Stimulated activated naive CD8-positive, alpha-beta T cell treated with anti-CD3 and anti-CD28 coated beads, Interleukin-15, amount 100 ng/mL, for 72 hours (primary cell): ENCODE results near the gene ABI3BP.
"Not testable (repeated sequence)": the region's sequence is repeated elsewhere in the genome, so short reads cannot be mapped to it uniquely, and the experiment has no call there.

Experiments
- ATAC-seq: fragments of 150-1000 bp; cut with Tn5 transposase; 2 replicates; pipeline ENCODE4 v1.10.0; 2021; ENCODE audit warnings: mild to moderate bottlenecking, moderate library complexity
- DNase-seq, 2 donors: peaks; one replicate each; pipeline ENCODE4 v3.0.0; 2021 to 2022
- H3K27ac Mint-ChIP-seq, 2 donors: one replicate each; pipeline ENCODE4 v1.8.0; 2022; ENCODE audit warnings: mild to moderate bottlenecking in 2 of 2, mixed read lengths in 2 of 2, moderate library complexity in 2 of 2
- H3K27me3 Mint-ChIP-seq: one replicate; pipeline ENCODE4 v1.8.0; 2022; ENCODE audit warnings: mixed read lengths
- H3K4me1 Mint-ChIP-seq: one replicate; pipeline ENCODE4 v1.8.0; 2022; ENCODE audit warnings: mild to moderate bottlenecking, mixed read lengths
- H3K4me3 Mint-ChIP-seq, 2 donors: one replicate each; pipeline ENCODE4 v1.8.0; 2022; ENCODE audit warnings: mild to moderate bottlenecking in 2 of 2, mixed read lengths in 2 of 2, moderate library complexity in 1 of 2
- H3K9me3 Mint-ChIP-seq, 2 donors: one replicate each; pipeline ENCODE4 v1.8.0; 2022; ENCODE audit warnings: mixed read lengths in 2 of 2

The ABI3BP gene

DNA sequence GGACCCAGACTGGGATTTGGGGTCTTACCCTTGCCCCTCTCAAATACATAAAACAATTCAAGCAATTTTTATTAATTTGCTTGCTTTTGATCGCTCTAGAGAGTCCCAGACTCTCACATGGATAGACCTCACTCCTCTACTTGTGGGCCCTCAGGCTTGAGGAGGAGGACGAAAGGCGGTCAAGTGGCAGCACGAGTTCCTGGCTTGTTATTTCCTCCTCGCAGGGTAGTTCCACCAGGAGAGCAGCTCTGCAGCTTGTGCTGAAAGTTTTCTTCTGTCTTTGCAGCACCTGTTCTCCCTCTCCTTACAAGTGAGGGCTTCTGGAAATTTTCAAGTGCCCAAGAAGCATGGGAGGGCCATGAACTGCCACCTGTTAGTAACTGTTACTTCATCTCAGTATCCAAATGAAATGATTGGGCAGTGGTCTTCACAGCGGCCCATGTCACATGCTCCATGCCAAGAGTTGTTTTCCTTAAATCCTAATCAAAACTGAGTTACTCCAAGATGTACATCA, 22.7 kb downstream of the ABI3BP start:
- H3K4me1 Mint-ChIP-seq: no peaks in the 10 kb centered on the region
- peaks cover 8% of the 10 kb centered on the region for H3K27me3 Mint-ChIP-seq
- DNase-seq: no peak
- no peak for ATAC-seq
- no peak overlapping the region for H3K4me3 Mint-ChIP-seq
- no peak overlapping the region for H3K27ac Mint-ChIP-seq
- no peaks in the 10 kb centered on the region for H3K9me3 Mint-ChIP-seq

DNA sequence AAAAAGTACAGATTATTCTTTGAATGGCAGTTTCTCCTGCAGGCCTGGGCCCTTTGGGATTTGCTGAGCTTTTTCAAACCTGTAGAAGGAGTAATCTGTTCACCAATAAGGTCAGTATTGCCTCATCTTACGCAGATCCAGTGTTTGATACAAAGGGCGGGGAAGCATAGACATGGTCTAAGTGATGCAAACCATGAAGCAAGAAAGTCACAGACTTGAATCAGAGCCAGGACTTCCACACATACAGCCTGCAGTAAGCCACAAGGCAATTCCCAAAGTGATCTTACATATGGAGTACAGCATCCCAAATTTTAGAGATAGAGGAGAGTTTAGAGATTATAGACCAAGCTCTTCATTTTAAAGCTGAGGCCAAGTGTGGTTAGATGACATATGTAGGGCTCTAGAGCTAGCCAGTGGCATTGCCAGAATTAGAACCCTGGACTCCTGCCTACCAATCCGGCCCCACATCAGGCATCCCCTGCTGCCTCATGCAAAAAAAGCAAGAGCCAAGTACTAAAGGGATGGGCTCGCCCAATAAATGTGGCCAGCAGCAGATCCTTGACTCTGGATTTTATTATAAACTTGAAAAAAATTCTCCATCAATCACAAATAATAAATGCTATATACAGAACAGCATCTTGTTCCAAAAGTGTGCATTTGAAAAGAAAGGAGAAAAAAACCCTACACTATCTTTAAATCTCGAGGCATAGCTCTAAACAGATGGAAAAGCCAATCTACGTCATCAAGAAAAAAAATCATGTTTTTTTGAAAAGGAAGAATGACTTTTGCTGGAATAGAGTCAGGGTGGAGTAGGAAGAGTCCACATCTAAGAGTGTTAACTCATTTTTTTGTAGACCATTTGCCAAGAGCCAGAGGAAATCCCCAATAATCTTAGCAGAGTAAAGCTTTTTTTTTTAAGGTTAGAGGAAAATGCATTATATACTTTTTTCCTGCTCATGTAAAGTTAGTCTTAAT, 24.0 kb downstream of the ABI3BP start:
- DNase-seq: no peak
- no peak overlapping the region for H3K4me3 Mint-ChIP-seq
- no peaks in the 10 kb centered on the region for H3K9me3 Mint-ChIP-seq
- no peak for ATAC-seq
- no peaks in the 10 kb centered on the region for H3K4me1 Mint-ChIP-seq
- peak overlapping the region in 1 of 2 donors; percentile 44 for H3K27ac Mint-ChIP-seq
- H3K27me3 Mint-ChIP-seq: peaks cover 8% of the 10 kb centered on the region

DNA sequence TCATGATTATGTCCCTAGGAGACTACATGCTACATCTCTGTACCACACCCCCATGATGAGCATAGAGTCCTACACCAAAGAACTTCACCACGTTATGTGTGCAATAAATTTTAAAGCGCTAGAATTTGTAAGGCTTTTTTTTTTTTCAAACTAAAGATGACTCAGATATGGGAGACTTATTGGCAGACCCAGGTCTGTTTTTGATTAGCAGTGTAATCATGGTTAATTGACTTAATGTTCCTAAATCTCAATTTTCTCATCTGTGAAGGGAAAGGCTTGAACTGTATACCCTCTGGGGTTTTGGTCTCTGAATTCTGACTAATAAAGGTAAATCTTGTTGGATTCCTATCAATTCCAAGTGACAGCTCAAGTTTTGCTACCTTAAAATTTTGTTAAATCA, 26.4 kb downstream of the ABI3BP start:
- Mint-ChIP-seq H3K27me3 (peaks cover 8% of the 10 kb centered on the region), H3K4me3 (no peak overlapping the region), H3K27ac (no peak overlapping the region), H3K4me1 (no peaks in the 10 kb centered on the region), H3K9me3 (no peaks in the 10 kb centered on the region)
- ATAC-seq (no peak), DNase-seq (no peak)

DNA sequence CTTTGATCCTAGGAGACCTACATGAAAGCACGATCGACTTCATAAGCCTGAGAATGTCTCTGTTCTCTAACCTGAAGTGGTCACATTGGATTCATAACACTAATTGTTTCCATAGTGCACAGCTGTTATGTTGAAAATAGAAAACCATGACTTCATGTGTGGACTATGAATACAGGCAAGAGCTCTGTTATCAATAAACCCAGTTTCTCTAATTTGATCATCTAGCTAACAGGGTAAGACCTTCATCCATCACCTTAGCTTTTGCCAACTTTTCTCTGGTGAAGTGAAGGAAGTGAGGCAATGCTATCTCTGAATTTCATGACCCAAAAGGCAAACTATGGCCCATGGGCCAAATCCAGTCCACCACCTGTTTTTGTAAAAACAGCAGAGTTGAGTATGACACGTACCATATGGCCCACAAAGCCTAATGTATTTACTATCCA, 27.2 kb downstream of the ABI3BP start:
- no peak for ATAC-seq
- Mint-ChIP-seq H3K4me1 (no peaks in the 10 kb centered on the region), H3K27me3 (peaks cover 2% of the 10 kb centered on the region), H3K27ac (no peak overlapping the region), H3K9me3 (no peaks in the 10 kb centered on the region), H3K4me3 (no peak overlapping the region)
- DNase-seq: no peak

GRCh38 chr3:100963041-100963440, 30.2 kb downstream of the ABI3BP start:
- H3K4me3 Mint-ChIP-seq: no peak overlapping the region
- no peak overlapping the region for H3K27ac Mint-ChIP-seq
- ATAC-seq: no peak

DNA sequence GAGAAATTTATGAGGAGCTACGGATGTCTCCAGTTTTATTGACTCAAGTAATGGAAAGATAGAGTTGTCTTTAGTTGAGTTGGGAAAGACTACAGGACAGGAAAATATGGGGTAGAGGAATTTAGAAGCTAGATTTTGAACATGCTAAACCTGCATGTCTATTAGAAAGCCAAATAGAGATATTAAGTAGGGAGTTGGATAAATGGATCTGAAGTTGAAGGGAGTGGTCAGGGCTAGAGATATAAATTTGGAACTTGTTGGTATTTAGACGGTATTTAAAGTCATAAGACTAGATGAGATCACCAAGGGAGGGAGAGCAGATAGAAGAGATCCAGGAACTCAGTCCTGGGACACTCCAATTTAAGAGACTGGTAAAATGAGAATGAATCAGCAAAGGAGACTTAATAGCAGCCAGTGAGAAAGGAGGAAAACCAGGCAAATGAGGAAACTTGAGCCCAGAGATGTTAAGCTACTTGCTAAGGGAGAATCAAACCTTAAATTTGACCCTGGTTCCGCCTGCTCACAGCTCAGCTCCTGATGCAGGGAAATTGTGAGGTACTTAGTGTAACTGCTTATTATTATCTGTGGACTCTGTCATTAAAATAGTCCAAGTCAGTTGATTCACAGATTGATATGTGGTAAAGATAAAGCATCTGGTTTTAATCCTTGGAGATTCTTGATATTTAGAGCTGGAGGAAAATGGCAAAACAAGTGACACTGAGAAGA, 35.8 kb downstream of the ABI3BP start:
- no peaks in the 10 kb centered on the region for H3K27me3 Mint-ChIP-seq
- H3K9me3 Mint-ChIP-seq: peaks cover 6 to 9% of the 10 kb centered on the region in 2 donors
- no peak overlapping the region for H3K4me3 Mint-ChIP-seq
- no peak overlapping the region for H3K27ac Mint-ChIP-seq
- DNase-seq (no peak), ATAC-seq (no peak)
- no peaks in the 10 kb centered on the region for H3K4me1 Mint-ChIP-seq

More at GRCh38 chr3:100963041-100963440, 30.2 kb downstream of the ABI3BP start:
- Mint-ChIP-seq H3K27me3 (no peaks in the 10 kb centered on the region), H3K4me1 (no peaks in the 10 kb centered on the region), H3K9me3 (peaks cover 6 to 9% of the 10 kb centered on the region in 2 donors)
- no peak for DNase-seq

DNA sequence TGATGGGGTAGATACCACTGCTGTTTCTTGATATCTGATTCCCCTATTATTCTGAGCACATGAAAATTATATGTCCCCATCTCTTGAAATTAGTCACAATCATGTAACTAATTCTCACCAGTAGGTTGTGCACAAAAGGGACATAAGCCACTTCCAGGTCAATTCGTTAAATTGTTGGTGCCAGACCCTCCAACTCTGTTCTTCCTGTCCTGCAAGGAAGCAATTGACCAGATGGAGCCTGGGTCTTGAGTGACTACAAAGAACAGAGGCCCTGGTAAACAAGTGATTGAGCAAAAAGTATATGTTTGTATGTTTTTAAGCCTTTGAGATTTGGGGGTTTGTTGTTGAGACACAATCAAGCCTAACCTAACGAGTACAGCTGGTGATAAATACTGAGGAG, 36.9 kb downstream of the ABI3BP start:
- Mint-ChIP-seq H3K9me3 (peaks cover 6 to 9% of the 10 kb centered on the region in 2 donors), H3K27me3 (peaks cover 9% of the 10 kb centered on the region), H3K27ac (no peak overlapping the region), H3K4me3 (no peak overlapping the region), H3K4me1 (no peaks in the 10 kb centered on the region)
- ATAC-seq: no peak
- no peak for DNase-seq

DNA sequence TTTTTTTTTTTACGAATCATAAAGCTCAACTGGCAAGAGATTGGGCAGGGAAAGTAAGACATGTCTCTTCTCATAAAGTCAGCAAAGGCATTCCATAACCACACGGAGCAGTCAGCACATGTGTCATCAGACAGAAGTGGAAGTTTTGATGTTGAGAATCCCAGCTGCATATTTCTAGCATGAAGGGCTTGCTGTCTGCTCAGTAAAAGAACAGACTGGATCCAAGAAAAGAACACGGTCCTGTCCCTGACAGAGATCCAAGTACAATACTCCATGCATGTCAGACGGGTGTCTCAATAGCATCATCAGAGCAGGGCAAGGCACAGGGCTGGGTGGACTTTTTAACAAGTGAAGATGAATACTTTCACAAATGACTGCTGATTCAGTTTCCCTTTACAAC, 38.2 kb downstream of the ABI3BP start:
- ATAC-seq (no peak), DNase-seq (no peak)
- peaks cover 14% of the 10 kb centered on the region for H3K27me3 Mint-ChIP-seq
- H3K4me1 Mint-ChIP-seq: no peaks in the 10 kb centered on the region
- H3K9me3 Mint-ChIP-seq: peaks cover 2 to 3% of the 10 kb centered on the region in 2 donors
- H3K27ac Mint-ChIP-seq: no peak overlapping the region
- no peak overlapping the region for H3K4me3 Mint-ChIP-seq

- Mint-ChIP-seq H3K9me3 (no peaks in the 10 kb centered on the region), H3K4me1 (no peaks in the 10 kb centered on the region), H3K27me3 (peaks cover 14% of the 10 kb centered on the region), H3K27ac (no peak overlapping the region), H3K4me3 (no peak overlapping the region)
- no peak for ATAC-seq
- no peak for DNase-seq
Measured at GRCh38 chr3:100954199-100954935, 38.9 kb downstream of the ABI3BP start.

- H3K4me1 Mint-ChIP-seq: no peaks in the 10 kb centered on the region
- ATAC-seq: no peak
- peaks cover 14% of the 10 kb centered on the region for H3K27me3 Mint-ChIP-seq
- H3K9me3 Mint-ChIP-seq: no peaks in the 10 kb centered on the region
- H3K4me3 Mint-ChIP-seq: no peak overlapping the region
- DNase-seq: no peak
- H3K27ac Mint-ChIP-seq: no peak overlapping the region
Measured at GRCh38 chr3:100953103-100953502, 40.1 kb downstream of the ABI3BP start.

DNA sequence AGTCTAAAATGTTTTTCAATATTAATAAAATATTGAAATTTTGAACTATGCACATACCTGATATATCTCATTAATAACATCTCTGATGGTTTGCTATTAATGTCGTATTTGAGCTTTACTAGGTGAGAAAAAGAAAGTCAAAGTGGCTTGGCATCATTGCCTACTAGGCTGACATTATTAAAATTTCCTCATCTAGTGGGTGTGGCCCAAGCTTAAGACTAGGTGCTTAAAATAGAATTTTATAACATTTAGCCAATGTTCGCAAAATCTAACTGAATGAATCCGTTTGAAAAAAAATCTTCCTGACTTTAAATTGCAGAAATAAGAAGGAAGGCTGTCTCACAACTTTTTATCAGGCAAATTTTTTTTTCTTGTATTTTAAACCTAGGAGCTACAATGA, 46.1 kb downstream of the ABI3BP start:
- Mint-ChIP-seq H3K4me3 (no peak overlapping the region), H3K27ac (no peak overlapping the region), H3K4me1 (no peaks in the 10 kb centered on the region), H3K9me3 (no peaks in the 10 kb centered on the region), H3K27me3 (peaks cover 14% of the 10 kb centered on the region)
- DNase-seq (no peak), ATAC-seq (no peak)

DNA sequence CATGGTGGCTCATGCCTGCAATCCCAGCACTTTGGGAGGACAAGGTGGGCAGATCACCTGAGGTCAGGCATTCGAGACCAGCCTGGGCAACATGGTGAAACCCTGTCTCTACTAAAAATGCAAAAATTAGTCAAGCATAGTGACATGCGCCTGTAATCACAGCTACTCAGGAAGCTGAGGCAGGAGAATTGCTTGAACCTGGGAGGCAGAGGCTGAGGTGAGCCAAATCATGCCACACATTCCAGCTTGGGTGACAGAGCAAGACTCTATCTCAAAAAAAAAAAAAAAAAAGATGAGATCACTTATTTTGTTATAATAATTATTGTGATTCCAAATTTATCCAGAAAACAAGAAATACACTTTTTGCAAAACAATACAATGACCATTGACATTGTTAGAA, 47.1 kb downstream of the ABI3BP start:
- H3K27me3 Mint-ChIP-seq, ATAC-seq, H3K4me3 Mint-ChIP-seq, H3K9me3 Mint-ChIP-seq, H3K27ac Mint-ChIP-seq, H3K4me1 Mint-ChIP-seq, DNase-seq: not testable (repeated sequence)

DNA sequence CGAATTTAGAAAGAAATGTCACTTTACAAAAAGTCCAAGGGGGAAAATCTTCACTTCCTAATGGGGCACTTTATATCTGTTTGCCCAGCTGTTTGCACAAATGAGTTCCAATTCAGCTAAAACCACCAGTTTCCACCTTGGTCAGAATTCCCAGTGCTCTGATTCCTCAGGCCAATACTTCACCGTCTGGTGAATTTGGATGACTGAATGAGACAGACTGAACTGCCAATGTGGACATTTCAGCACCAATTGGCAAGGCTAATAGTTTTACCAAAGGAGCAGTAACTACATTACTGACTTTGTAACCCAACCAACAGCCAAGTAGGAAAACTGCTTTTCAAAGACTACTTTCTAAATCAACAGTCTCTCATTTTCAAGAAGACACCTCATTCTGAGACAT, 51.8 kb downstream of the ABI3BP start:
- Mint-ChIP-seq H3K27me3 (no peaks in the 10 kb centered on the region), H3K4me3 (no peak overlapping the region), H3K4me1 (no peaks in the 10 kb centered on the region), H3K27ac (no peak overlapping the region), H3K9me3 (no peaks in the 10 kb centered on the region)
- ATAC-seq: no peak
- no peak for DNase-seq

DNA sequence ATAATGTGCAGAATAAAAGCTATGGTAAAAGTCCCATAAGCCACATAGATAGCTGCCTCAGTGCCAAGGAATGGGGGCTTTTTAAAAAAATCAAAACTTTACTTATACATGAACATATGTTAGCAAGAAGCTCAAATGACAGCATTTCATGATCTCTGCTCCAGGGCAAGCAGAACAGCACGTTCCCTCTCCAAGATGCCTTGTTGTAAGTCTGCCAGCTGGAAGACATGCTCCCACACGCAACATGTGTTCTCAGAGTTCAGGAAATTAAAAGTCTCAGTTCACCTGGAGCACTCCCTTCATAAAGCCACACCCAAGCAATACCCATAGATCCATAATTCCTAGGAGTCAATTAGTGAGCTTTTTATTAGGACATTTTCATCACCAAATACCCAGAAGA, 52.2 kb downstream of the ABI3BP start:
- H3K27ac Mint-ChIP-seq: no peak overlapping the region
- DNase-seq (no peak), ATAC-seq (no peak)
- no peaks in the 10 kb centered on the region for H3K4me1 Mint-ChIP-seq
- H3K9me3 Mint-ChIP-seq: no peaks in the 10 kb centered on the region
- no peaks in the 10 kb centered on the region for H3K27me3 Mint-ChIP-seq
- H3K4me3 Mint-ChIP-seq: no peak overlapping the region

DNA sequence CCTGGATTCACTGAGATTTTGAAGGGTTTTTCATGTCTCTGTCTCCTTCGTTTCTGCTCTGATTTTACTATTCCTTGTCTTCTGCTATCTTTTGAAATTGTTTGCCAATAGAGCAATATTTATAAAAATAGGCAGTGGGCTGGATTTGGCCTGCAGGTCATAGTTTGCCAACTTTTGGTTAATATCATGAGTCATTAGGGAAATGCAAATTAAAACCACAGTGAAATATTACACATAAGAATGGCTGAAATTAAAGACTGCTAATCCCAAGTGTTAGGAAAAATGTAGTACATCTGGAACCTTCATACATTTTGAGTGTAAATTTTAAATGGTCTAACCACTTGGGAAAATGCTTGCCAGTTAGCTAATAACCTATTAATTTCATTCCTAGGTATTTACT, 56.3 kb downstream of the ABI3BP start:
- Mint-ChIP-seq H3K4me3 (no peak overlapping the region), H3K27me3 (no peaks in the 10 kb centered on the region), H3K9me3 (no peaks in the 10 kb centered on the region), H3K4me1 (no peaks in the 10 kb centered on the region), H3K27ac (no peak overlapping the region)
- DNase-seq (no peak), ATAC-seq (no peak)
